Astrocyte (in vitro differentiated cells and primary cell): ENCODE data around the gene RIMBP2.

Experiments
- EZH2 ChIP-seq: IDR thresholded peaks from 2 replicates; pipeline ENCODE4 v1.6.1; 2012; ENCODE audit warnings: mild to moderate bottlenecking, low read length, inconsistent platforms; ENCODE audit not compliant: insufficient read depth
- TF ChIP-seq, protein P1 (sequence below): IDR thresholded peaks from 2 replicates; pipeline ENCODE4 v1.5.1; 2011; ENCODE audit warnings: low read depth, mild to moderate bottlenecking, inconsistent platforms, low read length, moderate library complexity; ENCODE audit not compliant: insufficient read depth

GRCh38 chr12:130501821-130502220, 214.3 kb downstream of the RIMBP2 start:
- TF ChIP-seq, protein P1, sequence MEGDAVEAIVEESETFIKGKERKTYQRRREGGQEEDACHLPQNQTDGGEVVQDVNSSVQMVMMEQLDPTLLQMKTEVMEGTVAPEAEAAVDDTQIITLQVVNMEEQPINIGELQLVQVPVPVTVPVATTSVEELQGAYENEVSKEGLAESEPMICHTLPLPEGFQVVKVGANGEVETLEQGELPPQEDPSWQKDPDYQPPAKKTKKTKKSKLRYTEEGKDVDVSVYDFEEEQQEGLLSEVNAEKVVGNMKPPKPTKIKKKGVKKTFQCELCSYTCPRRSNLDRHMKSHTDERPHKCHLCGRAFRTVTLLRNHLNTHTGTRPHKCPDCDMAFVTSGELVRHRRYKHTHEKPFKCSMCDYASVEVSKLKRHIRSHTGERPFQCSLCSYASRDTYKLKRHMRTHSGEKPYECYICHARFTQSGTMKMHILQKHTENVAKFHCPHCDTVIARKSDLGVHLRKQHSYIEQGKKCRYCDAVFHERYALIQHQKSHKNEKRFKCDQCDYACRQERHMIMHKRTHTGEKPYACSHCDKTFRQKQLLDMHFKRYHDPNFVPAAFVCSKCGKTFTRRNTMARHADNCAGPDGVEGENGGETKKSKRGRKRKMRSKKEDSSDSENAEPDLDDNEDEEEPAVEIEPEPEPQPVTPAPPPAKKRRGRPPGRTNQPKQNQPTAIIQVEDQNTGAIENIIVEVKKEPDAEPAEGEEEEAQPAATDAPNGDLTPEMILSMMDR: no peak
- TF ChIP-seq EZH2: no peak
